TTC549 (cell line): Measurements from ENCODE around the gene CTDP1.

ENCODE experiments used
- FAIRE-seq: peaks from 2 replicates; lab custom pipeline; 2012; peaks lifted over from hg19 to GRCh38; lab: Jason Lieb, UNC

Gene CTDP1

DNA sequence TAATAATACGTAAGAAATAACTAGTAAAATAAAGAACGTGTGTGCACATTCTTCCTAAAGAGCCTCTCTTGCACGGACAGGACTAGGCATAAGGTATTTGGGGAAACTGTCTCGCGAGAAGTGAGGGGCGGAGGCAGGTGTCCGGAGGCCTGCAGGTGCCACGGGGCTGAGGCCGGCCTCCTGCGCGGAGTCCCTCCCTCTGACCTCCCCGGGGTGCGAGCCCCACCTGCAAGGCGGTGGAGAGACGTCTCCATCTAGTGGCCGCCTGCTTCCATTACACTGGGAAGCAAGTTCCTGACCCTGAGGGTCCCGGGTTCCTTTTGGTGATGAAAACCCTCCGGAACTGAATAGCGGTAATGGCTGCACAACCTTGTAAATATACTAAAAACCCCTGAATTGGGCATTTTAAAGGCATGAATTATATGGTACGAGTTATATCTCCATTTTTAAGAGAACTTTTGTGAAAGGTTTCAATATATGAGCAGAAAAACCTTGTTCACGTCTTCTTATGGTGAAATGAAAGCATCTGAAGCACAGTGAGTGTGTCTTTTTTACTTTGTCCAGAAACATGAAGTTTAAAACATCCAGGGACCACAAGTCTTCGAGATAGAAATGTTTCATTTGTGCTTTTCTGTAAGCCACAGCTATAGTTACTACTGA is 35.5 kb upstream of the CTDP1 start:
- FAIRE-seq = no peak

DNA sequence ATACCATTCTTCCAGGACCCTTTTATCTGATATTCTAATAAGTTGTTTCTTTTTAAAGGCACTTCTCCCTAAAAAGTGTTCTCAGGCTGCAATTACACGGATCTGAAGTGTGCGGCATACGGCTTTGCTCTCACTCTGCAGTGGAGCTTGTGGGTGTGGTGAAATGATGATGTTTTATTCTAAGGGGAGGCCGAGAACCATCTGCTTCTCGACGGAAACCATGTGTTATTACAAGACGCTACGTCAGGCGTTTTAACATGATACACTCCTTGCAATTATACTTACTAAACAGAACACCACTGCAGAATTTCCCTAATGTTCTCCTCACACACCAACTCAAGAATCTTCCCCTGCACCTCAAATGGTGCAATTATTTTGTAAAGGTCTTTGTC is 34.9 kb upstream of the CTDP1 start:
- FAIRE-seq = no peak

- no peak for FAIRE-seq
Measured at GRCh38 chr18:79645291-79645983, 34.2 kb upstream of the CTDP1 start.

- no peak for FAIRE-seq
Measured at GRCh38 chr18:79647307-79647706, 32.3 kb upstream of the CTDP1 start.

DNA sequence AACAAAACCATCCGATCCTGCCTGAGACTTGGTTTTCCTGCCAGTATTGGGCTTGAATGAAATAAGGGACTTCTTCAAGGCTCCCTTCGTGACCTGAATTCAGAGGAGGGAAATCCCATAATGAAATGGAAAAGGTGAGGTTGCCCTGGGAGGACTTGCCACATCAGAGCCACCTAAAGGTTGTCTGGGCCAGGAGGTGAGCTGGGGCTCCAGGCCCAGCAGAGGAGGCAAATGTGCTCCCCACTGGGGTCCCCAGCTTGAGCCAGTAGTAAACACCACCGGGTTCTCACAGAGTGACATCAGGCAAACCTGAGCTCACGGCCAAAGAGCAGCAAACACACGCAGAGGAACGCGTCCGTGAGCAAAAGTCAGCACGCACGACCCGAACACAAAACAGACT is 28.6 kb upstream of the CTDP1 start:
- no peak for FAIRE-seq

- no peak for FAIRE-seq
Measured at GRCh38 chr18:79657342-79657996, 22.1 kb upstream of the CTDP1 start.

GRCh38 chr18:79658366-79658765 is 21.2 kb upstream of the CTDP1 start:
- FAIRE-seq = no peak

- FAIRE-seq = no peak
Measured at GRCh38 chr18:79659733-79660132, 19.9 kb upstream of the CTDP1 start.

DNA sequence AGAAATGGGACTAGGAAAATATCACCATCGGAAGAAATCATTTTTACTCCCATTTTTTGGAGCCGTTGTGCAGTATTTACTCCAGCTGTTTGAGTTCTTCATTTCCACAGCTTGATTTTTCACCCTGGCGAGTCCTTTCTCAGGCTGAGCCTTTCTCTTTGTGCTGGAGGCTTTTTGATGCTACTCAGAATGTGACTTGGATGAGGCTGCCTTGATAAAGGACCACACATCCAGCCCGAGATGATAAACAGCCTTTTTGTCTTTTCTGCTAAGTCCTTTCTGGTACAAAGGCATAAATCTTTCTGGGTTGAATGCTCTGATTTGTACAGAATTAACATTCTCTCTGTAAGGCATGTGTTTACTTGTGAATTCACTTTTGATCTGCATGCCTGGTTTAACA is 17.6 kb upstream of the CTDP1 start:
- no peak for FAIRE-seq

DNA sequence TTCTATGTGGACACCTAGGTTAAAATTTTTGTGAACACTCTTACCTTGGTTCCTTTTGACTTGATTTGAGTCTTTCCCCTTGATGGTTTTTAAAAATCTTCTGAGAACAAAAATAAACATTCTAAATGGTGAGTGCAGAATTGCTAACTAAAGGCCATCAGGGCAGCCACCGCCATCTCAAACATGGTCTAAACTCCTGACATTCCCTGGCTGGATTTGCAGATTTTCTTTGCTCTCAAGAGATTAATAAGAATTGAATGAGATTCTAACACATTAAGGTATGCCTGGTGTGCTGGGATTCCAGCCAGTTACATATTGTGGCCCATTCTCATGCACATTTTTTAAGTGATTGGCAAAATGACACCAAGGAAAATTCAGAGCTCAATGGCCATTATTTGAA is 17.2 kb upstream of the CTDP1 start:
- no peak for FAIRE-seq

DNA sequence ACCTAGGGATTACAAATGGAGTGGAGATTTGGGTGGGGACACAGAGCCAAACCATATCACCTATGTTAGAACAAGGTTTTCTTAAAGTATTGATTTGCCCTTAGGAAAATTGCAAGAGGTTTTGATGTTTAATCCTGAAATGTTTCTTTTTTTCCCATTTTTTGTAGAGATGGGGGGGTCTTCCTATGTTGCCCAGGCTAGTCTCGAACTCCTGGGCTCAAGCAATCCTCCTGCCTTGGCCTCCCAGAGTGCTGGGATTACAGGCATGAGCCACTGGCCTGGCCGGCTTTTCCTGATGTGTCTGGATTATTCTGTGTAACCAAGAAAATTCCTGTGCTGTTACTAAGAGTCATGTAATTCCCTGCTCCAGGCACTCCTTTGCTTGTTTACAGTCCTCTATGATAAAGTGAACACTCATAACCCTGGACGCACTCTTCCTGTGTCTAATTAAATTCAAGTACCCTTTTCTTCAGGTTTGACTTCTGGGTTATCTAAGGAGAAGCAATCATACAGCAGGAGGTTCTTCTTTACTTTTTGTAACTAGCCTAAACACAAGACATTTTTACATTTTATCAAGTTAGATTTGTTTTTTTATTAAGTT is 15.0 kb upstream of the CTDP1 start:
- FAIRE-seq = no peak

DNA sequence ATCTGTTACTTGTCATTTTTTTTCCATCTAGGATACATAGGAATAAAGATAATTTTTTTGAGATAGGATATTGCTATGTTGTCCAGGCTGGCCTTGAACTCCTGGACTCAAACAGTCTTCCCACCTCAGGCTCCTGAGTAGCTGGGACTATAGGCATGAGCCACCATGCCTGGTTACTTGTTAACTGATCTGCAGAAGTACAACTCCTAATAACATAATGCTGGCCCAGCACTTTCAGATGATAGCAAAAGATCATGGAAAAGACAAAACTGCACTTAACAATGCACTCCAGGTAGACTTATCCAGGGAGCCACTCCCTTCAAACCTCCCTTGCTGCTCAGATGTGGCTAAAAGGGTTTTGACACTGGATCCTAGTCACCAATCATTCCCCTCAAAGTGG is 11.4 kb upstream of the CTDP1 start:
- FAIRE-seq = no peak

DNA sequence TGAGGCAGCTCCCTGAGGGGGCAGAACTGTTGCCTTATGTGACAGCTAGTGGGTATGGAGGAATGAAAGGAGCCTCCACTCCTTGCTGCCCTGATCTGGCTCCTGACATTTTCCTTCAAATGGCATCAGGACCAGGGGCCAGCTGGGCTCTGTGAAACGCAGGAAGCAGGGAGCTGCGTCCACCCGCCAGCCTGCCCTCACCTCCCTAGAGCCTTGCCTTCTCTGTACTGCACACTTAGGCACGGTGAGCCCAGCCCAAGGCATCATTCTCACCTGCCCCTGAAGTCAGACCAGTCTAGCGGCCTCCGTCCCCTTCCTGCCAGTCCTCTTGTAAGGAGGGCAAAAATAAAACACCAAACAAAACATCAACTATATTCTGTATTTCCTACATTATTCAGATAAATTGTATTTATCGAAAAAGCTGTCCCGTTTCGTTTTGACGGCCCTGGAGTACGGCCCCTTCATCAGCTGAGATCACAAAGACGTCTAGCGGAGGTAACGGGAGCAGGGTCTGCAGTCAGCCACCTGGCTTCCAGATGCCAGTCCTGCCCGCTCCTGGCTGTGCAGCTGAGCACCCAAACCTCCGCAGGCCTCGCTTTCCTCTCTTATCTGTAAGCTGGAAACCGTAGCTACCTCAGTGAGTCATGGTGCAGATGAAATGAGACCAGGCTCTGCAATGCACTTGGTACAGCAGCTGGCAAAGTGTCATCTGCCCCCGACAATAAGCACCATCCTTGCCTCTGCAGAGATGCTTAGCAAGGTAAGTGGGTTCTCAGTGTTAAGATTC is 6.9 kb upstream of the CTDP1 start:
- FAIRE-seq = no peak

DNA sequence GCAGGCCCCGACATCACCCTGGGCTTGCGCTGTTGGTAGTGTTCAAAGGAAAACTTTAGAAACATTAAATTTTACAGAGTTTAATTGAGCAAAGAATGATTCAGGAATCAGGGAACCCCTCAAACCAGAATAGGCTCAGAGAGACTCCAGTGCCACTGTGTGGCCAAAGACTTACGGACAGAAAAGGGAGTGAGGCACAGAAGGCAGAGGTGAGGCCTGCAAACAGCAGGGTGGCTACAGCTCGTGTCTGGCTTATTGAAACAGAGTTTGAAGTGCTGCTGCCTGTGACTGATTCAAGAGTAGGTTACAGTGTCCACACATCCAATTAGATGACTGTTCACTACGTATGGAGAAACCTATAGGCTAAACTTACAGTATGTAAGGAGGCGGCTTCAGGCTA is 2.4 kb upstream of the CTDP1 start:
- no peak for FAIRE-seq

DNA sequence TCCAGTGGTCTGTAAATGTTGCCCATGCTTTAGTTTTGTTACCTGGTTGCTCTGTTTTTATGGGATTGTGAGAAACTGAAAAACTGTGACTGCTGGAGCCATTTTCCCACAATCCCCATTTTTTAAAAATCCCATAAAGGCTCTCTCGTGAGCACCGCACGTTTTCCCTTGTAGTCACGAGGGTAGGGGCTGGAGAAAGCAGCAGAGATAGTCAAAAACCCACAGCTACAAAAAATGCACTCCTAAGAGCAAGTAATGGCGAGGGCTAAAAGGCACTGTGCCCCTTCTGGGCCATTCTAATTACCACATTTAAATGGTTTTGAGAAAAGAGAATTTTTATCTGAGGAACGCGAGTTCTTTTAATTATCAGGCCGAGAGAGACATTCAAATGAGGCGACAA is 1.8 kb upstream of the CTDP1 start:
- FAIRE-seq = no peak

DNA sequence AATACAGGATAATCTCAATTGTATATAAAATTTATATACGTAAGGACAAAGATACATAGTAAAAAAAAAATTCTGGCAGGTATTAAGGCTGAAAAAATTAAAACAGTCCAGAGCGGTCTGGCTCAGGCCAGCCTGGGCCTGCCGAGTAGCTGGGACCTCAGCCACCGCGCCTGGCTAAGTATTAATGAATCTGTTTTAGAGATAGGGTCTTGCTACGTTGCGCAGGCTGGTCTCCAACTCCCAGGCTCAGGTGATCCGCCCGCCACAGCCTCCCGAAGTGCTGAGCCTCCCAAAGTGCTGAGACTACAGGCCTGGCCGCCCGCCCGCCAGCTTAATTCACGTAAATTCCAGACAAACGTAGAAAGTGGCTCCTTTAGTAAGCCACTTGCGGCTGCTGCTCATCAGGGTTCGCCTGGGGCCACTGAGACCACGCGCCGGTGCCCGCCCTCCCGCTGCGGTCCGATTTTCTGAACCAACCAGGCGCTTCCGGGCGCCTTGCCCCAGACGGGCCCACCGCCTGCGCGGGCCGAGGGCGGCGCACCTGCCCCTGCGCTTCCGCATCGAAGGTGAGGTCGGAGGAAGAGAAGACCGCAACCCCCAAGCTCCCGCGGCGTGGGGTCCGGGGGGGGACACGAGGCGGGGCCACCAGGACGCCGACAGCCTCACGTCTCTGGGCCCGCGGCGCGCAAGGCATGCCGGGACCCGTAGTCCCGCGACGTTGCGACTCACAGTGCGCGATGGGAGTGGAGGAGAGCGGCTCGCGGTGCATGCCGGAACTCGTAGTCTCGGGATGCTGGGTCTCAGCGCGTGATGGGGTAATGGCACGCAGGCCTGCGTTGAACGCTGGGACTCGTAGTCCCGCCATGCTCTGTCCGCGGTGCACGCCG is 695 bp upstream of the CTDP1 start:
- peak; percentile 82 for FAIRE-seq

DNA sequence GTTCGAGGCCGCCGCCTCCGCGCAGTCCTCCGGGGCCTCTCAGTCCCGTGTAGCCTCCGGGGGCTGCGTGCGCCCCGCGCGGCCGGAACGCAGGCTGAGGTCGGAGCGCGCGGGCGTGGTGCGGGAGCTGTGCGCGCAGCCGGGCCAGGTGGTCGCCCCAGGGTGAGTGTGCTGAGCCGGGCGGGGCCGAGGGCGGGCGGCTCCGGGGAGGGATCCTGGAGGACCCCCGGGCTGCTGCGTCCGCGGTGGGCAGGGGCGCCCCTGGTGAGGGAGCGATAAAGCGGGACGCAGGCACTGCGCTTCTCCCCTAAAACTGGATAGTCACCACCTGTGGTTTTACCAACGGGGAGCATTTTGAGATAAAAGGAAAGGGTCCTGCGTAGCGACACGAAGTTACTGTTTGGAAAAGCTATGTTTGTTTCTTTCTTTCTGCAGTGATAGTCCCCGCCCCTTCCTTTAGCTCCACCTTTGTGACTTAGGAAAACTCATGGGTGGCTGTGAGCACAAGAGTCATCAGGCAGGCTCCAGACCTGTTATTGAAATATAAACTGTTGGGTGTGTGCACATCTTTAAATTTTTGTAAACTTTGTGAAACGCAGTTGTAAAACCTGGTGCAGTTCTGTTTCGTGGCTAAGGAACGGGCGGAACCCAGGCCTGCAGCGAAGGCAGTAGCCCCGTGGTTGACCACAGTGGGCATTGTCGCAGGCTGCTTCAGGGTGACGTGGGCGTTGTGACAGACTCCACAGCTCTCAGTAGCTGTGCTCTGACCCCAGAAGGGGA is 687 bp downstream of the CTDP1 start:
- no peak for FAIRE-seq

DNA sequence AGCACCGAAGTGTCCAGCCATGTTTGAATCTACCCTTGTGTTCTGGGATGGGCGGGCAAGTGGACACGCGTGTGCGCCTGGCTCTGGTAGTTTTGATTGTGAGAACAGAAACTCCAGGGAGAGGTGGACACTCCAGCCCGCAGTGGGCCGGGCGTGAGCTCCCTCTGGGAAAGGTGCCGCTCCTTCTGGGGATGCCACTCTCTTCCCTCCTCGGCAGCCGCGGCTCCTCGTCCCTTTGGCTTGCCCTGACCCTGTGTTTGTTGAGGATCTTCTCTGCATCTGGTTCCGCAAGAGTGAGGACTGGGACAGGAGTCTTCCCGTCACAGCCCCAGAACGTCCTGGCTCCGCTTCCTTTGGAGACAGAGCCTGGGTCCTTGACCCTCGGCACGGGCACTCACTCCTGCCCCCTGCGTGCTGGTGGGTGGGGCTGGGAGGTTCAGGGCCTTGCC is 1.3 kb downstream of the CTDP1 start:
- FAIRE-seq = no peak

GRCh38 chr18:79681484-79682387 is 2.1 kb downstream of the CTDP1 start:
- no peak for FAIRE-seq

DNA sequence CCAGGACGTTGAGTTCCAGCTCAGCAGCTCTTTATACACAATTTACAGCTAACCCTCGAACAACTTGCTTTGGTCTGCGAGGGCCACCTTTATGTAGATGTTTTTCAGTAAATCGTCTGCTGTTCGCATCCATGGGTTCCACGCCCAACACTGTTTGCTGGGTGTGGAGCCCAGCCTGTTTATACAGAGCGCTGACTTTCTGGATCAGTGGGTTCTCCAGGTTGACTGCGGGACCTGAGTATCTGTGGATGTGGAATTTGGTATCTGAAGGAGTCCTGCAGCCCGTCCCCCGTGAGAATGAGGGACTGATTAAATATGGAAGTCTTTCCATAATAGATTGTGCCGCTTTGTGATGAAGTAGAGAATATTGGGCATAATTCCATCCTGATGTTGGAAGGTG is 2.9 kb downstream of the CTDP1 start:
- no peak for FAIRE-seq
